ENCODE measurements around the gene SETD1A.

DNA sequence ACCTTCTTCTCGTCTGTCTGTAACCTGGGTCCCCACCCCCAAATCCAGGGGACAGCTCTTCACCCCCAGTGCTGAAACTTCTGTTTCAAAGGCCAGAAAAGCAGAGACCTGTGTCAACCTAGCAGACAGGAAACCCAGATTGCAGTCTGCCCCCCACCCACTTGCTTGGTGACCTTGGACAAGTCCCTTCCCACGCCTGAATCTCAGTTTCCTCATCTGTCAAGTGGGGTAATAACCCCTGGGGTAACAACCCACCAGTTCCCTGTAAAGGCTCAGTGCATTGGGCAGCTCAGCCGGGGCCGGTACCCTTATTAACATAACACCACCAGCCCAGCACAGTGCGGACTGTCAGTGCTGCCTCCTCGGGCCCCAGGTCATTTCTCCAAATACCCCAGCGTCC, 51.6 kb downstream of the SETD1A start:
- TF ChIP-seq, protein P1, sequence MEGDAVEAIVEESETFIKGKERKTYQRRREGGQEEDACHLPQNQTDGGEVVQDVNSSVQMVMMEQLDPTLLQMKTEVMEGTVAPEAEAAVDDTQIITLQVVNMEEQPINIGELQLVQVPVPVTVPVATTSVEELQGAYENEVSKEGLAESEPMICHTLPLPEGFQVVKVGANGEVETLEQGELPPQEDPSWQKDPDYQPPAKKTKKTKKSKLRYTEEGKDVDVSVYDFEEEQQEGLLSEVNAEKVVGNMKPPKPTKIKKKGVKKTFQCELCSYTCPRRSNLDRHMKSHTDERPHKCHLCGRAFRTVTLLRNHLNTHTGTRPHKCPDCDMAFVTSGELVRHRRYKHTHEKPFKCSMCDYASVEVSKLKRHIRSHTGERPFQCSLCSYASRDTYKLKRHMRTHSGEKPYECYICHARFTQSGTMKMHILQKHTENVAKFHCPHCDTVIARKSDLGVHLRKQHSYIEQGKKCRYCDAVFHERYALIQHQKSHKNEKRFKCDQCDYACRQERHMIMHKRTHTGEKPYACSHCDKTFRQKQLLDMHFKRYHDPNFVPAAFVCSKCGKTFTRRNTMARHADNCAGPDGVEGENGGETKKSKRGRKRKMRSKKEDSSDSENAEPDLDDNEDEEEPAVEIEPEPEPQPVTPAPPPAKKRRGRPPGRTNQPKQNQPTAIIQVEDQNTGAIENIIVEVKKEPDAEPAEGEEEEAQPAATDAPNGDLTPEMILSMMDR (IDR thresholded peaks at IDR 0.05; ENCODE audit: control extremely low read depth in 1 of 3, insufficient read depth in 1 of 3, low read depth in 1 of 3, low read length in 3 of 3) = no peak
- TF ChIP-seq RFX5 (IDR thresholded peaks at IDR 0.05; ENCODE audit: borderline replicate concordance, low read depth, low read length) = no peak
- TF ChIP-seq USF2 (IDR thresholded peaks at IDR 0.05; ENCODE audit: low read length) = no peak
- TF ChIP-seq EZH2 (IDR thresholded peaks at IDR 0.05; ENCODE audit: low read depth, low read length, severe bottlenecking) = no peak
- TF ChIP-seq POLR2A (IDR thresholded peaks at IDR 0.05; ENCODE audit: control extremely low read depth in 1 of 2, low read depth in 2 of 2, low read length in 2 of 2) = no peak
- TF ChIP-seq HDAC2 (IDR thresholded peaks at IDR 0.05; ENCODE audit: borderline replicate concordance in 1 of 2, low read depth in 2 of 2, low read length in 2 of 2) = no peak
- no peak for TF ChIP-seq GTF2F1 (IDR thresholded peaks at IDR 0.05; ENCODE audit: borderline replicate concordance, low read depth, low read length)
- TF ChIP-seq, protein P2, sequence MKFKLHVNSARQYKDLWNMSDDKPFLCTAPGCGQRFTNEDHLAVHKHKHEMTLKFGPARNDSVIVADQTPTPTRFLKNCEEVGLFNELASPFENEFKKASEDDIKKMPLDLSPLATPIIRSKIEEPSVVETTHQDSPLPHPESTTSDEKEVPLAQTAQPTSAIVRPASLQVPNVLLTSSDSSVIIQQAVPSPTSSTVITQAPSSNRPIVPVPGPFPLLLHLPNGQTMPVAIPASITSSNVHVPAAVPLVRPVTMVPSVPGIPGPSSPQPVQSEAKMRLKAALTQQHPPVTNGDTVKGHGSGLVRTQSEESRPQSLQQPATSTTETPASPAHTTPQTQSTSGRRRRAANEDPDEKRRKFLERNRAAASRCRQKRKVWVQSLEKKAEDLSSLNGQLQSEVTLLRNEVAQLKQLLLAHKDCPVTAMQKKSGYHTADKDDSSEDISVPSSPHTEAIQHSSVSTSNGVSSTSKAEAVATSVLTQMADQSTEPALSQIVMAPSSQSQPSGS (IDR thresholded peaks at IDR 0.05; ENCODE audit: low read length) = no peak
- TF ChIP-seq KDM1A (IDR thresholded peaks at IDR 0.05; ENCODE audit: borderline replicate concordance, low read length) = peak; percentile 69
- TF ChIP-seq TAF1 (IDR thresholded peaks at IDR 0.05; ENCODE audit: low read depth, low read length) = no peak

All from H1 (cell line).